ENCODE measurements around the gene BORCS6.

GRCh38 chr17:8237175-8237574 lies 47.2 kb upstream of the BORCS6 start:
- no peak for TF ChIP-seq POLR2A (IDR thresholded peaks at IDR 0.05; ENCODE audit: low read length)
- no peak for TF ChIP-seq GATA1 (IDR thresholded peaks at IDR 0.05; ENCODE audit: low read depth, low read length)

All from erythroblast (primary cell).